Astrocyte (in vitro differentiated cells and primary cell): Measurements from ENCODE around the gene PDGFC. TPM values are rescaled to one million over a fixed set of nuclear protein-coding genes. Genes with fewer than 3 reads are reported as not detected.
A peak's percentile ranks its signal among the peaks of the same experiment; 100 is the strongest.

ENCODE experiments used
- DNase-seq: peaks from one replicate; pipeline ENCODE4 v3.0.0-alpha.2; 2010; ENCODE audit warnings: low read depth
- FAIRE-seq: peaks from 2 replicates; lab custom pipeline; 2011; peaks lifted over from hg19 to GRCh38; lab: Jason Lieb, UNC
- H2AFZ ChIP-seq: 2 replicates; pipeline ENCODE4 v1.6.0; 2012; ENCODE audit warnings: low read depth, low read length, inconsistent platforms
- H3K27ac ChIP-seq: 2 replicates; pipeline ENCODE4 v1.5.1; 2011; ENCODE audit warnings: low read depth, low read length, inconsistent platforms
- H3K27me3 ChIP-seq: 2 replicates; pipeline ENCODE4 v1.6.0; 2011; ENCODE audit warnings: low read length, inconsistent platforms; ENCODE audit not compliant: insufficient read depth
- H3K36me3 ChIP-seq: 2 replicates; pipeline ENCODE4 v1.5.1; 2011; ENCODE audit warnings: low read length, inconsistent platforms; ENCODE audit not compliant: insufficient read depth
- H3K4me1 ChIP-seq: 2 replicates; pipeline ENCODE4 v1.5.1; 2011; ENCODE audit warnings: low read length, inconsistent platforms; ENCODE audit not compliant: insufficient read depth
- H3K4me2 ChIP-seq: 2 replicates; pipeline ENCODE4 v1.6.0; 2012; ENCODE audit warnings: low read length, inconsistent platforms
- H3K4me3 ChIP-seq: 2 replicates; pipeline ENCODE4 v1.5.1; 2011; ENCODE audit warnings: low read depth, mild to moderate bottlenecking, low read length, inconsistent platforms; ENCODE audit not compliant: insufficient read depth
- H3K79me2 ChIP-seq: 2 replicates; pipeline ENCODE4 v1.6.0; 2012; ENCODE audit warnings: mild to moderate bottlenecking, low read length, inconsistent platforms; ENCODE audit not compliant: insufficient read depth
- H3K9ac ChIP-seq: 2 replicates; pipeline ENCODE4 v1.6.0; 2012; ENCODE audit warnings: mild to moderate bottlenecking, low read length, inconsistent platforms
- H3K9me3 ChIP-seq: 2 replicates; pipeline ENCODE4 v1.5.1; 2012; ENCODE audit warnings: low read depth, mild to moderate bottlenecking, low read length, inconsistent platforms; ENCODE audit not compliant: insufficient read depth
- H4K20me1 ChIP-seq: 2 replicates; pipeline ENCODE4 v1.6.0; 2012; ENCODE audit warnings: low read length, inconsistent platforms; ENCODE audit not compliant: insufficient read depth
- H3K27ac Mint-ChIP-seq: one replicate; pipeline ENCODE4 v1.8.0; 2021; ENCODE audit warnings: mild to moderate bottlenecking, mixed read lengths; ENCODE audit not compliant: unreplicated experiment
- H3K27me3 Mint-ChIP-seq: one replicate; pipeline ENCODE4 v1.8.0; 2021; ENCODE audit warnings: low read depth, mixed read lengths; ENCODE audit not compliant: unreplicated experiment
- H3K36me3 Mint-ChIP-seq: one replicate; pipeline ENCODE4 v1.8.0; 2021; ENCODE audit warnings: low read depth, mixed read lengths; ENCODE audit not compliant: unreplicated experiment
- H3K4me1 Mint-ChIP-seq: one replicate; pipeline ENCODE4 v1.8.0; 2021; ENCODE audit warnings: low read depth, mixed read lengths; ENCODE audit not compliant: unreplicated experiment
- H3K4me3 Mint-ChIP-seq: one replicate; pipeline ENCODE4 v1.8.0; 2021; ENCODE audit warnings: mild to moderate bottlenecking, moderate library complexity, mixed read lengths; ENCODE audit not compliant: unreplicated experiment
- H3K9me3 Mint-ChIP-seq: one replicate; pipeline ENCODE4 v1.8.0; 2021; ENCODE audit warnings: mild to moderate bottlenecking, mixed read lengths; ENCODE audit not compliant: unreplicated experiment
- EZH2 ChIP-seq: IDR thresholded peaks from 2 replicates; pipeline ENCODE4 v1.6.1; 2012; ENCODE audit warnings: mild to moderate bottlenecking, low read length, inconsistent platforms; ENCODE audit not compliant: insufficient read depth
- total RNA-seq: library from RNA; stranded (reverse); gene quantifications from 2 replicates; pipeline ENCODE4 v1.2.1, GENCODE V29; 2021
- TF ChIP-seq, protein P1 (sequence below): IDR thresholded peaks from 2 replicates; pipeline ENCODE4 v1.5.1; 2011; ENCODE audit warnings: low read depth, mild to moderate bottlenecking, inconsistent platforms, low read length, moderate library complexity; ENCODE audit not compliant: insufficient read depth

PDGFC gene
- total RNA-seq, 1 donor from 2014 or later, result 167 TPM

DNA sequence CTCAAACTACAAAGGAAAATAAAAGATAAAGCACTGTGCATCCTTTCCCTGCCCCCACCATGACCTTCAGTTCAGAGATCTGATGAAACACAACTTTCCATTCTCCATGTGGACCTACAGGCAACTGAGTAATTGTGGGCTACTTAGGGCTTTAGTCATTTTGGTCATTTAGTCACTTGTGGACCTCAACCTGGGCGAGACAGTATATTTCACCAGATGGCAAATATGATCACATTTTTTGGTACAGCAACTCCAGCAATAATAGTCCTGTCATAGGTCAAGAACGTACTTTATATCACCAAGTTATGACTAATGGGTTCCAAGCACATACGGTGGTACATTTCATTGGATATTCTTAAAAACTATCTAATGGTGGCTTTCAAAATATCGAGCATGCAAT, 141.2 kb downstream of the PDGFC start:
- Histone ChIP-seq H3K9me3 (no peaks in the 10 kb centered on the region), H3K4me2 (peak overlapping the region; percentile 42), H4K20me1 (no peaks in the 10 kb centered on the region), H3K27me3 (no peaks in the 10 kb centered on the region), H3K4me3 (no peak overlapping the region), H3K36me3 (no peaks in the 10 kb centered on the region), H3K4me1 (peaks cover 7% of the 10 kb centered on the region), H3K79me2 (peaks cover 65% of the 10 kb centered on the region), H3K27ac (peak overlapping the region; percentile 59), H2AFZ (no peak overlapping the region), H3K9ac (no peak overlapping the region)
- Mint-ChIP-seq H3K4me1 (peaks cover 15% of the 10 kb centered on the region), H3K9me3 (no peaks in the 10 kb centered on the region), H3K36me3 (peaks cover 9% of the 10 kb centered on the region), H3K27ac (no peak overlapping the region), H3K27me3 (no peaks in the 10 kb centered on the region), H3K4me3 (no peak overlapping the region)
- peak; percentile 82 for DNase-seq
- peak; percentile 90 for FAIRE-seq
- no peak for TF ChIP-seq EZH2
- TF ChIP-seq, protein P1, sequence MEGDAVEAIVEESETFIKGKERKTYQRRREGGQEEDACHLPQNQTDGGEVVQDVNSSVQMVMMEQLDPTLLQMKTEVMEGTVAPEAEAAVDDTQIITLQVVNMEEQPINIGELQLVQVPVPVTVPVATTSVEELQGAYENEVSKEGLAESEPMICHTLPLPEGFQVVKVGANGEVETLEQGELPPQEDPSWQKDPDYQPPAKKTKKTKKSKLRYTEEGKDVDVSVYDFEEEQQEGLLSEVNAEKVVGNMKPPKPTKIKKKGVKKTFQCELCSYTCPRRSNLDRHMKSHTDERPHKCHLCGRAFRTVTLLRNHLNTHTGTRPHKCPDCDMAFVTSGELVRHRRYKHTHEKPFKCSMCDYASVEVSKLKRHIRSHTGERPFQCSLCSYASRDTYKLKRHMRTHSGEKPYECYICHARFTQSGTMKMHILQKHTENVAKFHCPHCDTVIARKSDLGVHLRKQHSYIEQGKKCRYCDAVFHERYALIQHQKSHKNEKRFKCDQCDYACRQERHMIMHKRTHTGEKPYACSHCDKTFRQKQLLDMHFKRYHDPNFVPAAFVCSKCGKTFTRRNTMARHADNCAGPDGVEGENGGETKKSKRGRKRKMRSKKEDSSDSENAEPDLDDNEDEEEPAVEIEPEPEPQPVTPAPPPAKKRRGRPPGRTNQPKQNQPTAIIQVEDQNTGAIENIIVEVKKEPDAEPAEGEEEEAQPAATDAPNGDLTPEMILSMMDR, result no peak

DNA sequence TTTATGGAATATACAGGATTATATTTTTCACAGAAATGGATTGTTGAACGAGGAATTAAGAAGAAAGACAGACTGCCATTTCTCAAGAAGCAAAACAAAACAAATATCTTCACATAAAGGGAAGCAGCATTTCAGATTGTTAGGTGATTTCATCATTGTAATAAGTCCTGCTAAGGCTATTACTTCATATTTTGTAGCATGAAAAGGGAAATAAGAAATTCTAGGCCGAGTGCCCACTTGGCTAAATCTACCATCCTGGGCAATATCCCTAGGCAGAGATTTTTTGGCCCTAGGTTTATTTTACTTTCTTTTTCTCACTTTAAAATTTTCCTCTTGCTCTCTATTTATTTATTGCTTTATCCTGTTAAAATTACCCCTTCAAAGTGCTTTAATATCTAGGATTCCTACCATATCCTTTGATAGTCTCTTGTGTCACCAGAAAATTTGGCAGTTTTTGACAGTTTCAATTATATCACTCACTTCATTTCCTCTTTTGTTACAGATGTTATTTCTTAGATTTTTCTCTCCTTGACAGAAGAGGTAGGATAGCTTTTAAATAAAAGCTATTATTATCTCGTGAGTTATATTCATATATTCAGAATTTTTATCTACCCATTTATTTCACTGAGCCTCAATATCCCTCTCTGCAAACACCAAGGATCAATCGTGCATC, 142.3 kb downstream of the PDGFC start:
- peak overlapping the region; percentile 87 for H3K27ac Mint-ChIP-seq
- peaks cover 15% of the 10 kb centered on the region for H3K4me1 Mint-ChIP-seq
- FAIRE-seq (peak; percentile 91), DNase-seq (peak; percentile 50)
- TF ChIP-seq EZH2, result no peak
- TF ChIP-seq, protein P1, result no peak
- H3K9me3 Mint-ChIP-seq, result no peaks in the 10 kb centered on the region
- H3K9ac ChIP-seq, result no peak overlapping the region
- no peaks in the 10 kb centered on the region for H3K36me3 ChIP-seq
- H3K4me2 ChIP-seq, result peak overlapping the region; percentile 33
- no peaks in the 10 kb centered on the region for H3K9me3 ChIP-seq
- H4K20me1 ChIP-seq, result no peaks in the 10 kb centered on the region
- H3K36me3 Mint-ChIP-seq, result peaks cover 6% of the 10 kb centered on the region
- peak overlapping the region; percentile 59 for H3K27ac ChIP-seq
- no peaks in the 10 kb centered on the region for H3K27me3 ChIP-seq
- no peak overlapping the region for H3K4me3 ChIP-seq
- H3K27me3 Mint-ChIP-seq, result no peaks in the 10 kb centered on the region
- peaks cover 67% of the 10 kb centered on the region for H3K79me2 ChIP-seq
- H3K4me1 ChIP-seq, result peaks cover 7% of the 10 kb centered on the region
- no peak overlapping the region for H3K4me3 Mint-ChIP-seq
- no peak overlapping the region for H2AFZ ChIP-seq

DNA sequence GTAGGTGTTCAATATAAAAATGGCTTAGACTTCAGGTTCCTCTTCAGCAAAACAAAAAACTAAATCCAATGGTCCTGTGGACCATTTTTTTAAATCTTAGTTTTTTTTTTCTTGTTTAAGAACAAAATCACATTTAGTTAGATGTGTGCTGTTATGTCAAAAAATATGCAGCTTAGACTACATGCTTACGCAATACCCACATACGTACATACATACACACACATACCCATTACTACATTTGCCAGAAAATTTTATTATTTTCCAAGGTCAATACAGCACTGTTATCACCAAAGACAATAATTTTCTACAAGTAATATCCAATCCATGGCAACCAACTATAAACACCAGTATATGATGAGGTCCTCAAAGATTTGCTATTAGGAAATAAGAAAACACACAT, 144.1 kb downstream of the PDGFC start:
- H3K27me3 ChIP-seq, result no peaks in the 10 kb centered on the region
- H3K4me2 ChIP-seq, result no peak overlapping the region
- no peaks in the 10 kb centered on the region for H3K9me3 ChIP-seq
- no peak overlapping the region for H3K9ac ChIP-seq
- H4K20me1 ChIP-seq, result no peaks in the 10 kb centered on the region
- no peak overlapping the region for H3K27ac ChIP-seq
- H3K79me2 ChIP-seq, result peaks cover 71% of the 10 kb centered on the region
- H3K36me3 ChIP-seq, result no peaks in the 10 kb centered on the region
- H3K4me3 ChIP-seq, result no peak overlapping the region
- Mint-ChIP-seq H3K9me3 (no peaks in the 10 kb centered on the region), H3K27me3 (no peaks in the 10 kb centered on the region), H3K4me3 (no peak overlapping the region), H3K4me1 (peaks cover 14% of the 10 kb centered on the region), H3K27ac (no peak overlapping the region), H3K36me3 (peaks cover 4% of the 10 kb centered on the region)
- DNase-seq (no peak), FAIRE-seq (no peak)
- H2AFZ ChIP-seq, result no peak overlapping the region
- H3K4me1 ChIP-seq, result peaks cover 7% of the 10 kb centered on the region
- no peak for TF ChIP-seq EZH2
- TF ChIP-seq, protein P1, result no peak
